OCI-LY7 (cell line): Measurements from ENCODE around the gene PUM1. TPM values are rescaled to one million over a fixed set of nuclear protein-coding genes. Genes with fewer than 3 reads are reported as not detected.

Source experiments
- BruUV-seq: library from RNA; stranded (reverse); fragments of 400-500 nt; replicated peaks from 2 replicates; lab custom pipeline; 2021; lab: Mats Ljungman, UMichigan
- CTCF ChIA-PET: fragments of 300-600 bp; sonication (Branson Sonifier 250); formaldehyde crosslinking; loops from one replicate; lab custom pipeline; 2022; ENCODE audit warnings: antibody characterized with exemption; ENCODE audit not compliant: unreplicated experiment; lab: Charles Lee
- POLR2A ChIA-PET: fragments of 300-600 bp; sonication (Branson Sonifier 250); formaldehyde crosslinking; loops from one replicate; lab custom pipeline; 2022; ENCODE audit warnings: antibody characterized with exemption; lab: Charles Lee
- DNase-seq: peaks from one replicate; pipeline ENCODE4 v3.0.0-alpha.2; 2015; ENCODE audit warnings: low spot score
- H2AFZ ChIP-seq: fragments of 200-600 bp; sonication (generic), shearing (Covaris generic); 2 replicates; pipeline ENCODE4 v1.6.1; 2014; ENCODE audit warnings: mild to moderate bottlenecking, antibody characterized with exemption, low read length, moderate library complexity
- H3K27ac ChIP-seq: fragments of 200-600 bp; sonication (generic); 2 replicates; pipeline ENCODE4 v1.5.1; 2014; ENCODE audit warnings: mixed run types, low read depth, mild to moderate bottlenecking, moderate library complexity, low read length, inconsistent platforms; ENCODE audit not compliant: poor library complexity, severe bottlenecking
- H3K36me3 ChIP-seq: fragments of 200-600 bp; sonication (generic); 2 replicates; pipeline ENCODE4 v1.6.1; 2014; ENCODE audit warnings: mild to moderate bottlenecking, antibody characterized with exemption, low read length, moderate library complexity, mixed read lengths; ENCODE audit not compliant: insufficient read depth
- H3K4me1 ChIP-seq: fragments of 200-600 bp; sonication (generic); 2 replicates; pipeline ENCODE4 v1.5.1; 2014; ENCODE audit warnings: mild to moderate bottlenecking, low read length; ENCODE audit not compliant: insufficient read depth, poor library complexity, severe bottlenecking
- H3K4me2 ChIP-seq: fragments of 200-600 bp; sonication (generic); 2 replicates; pipeline ENCODE4 v1.6.1; 2014; ENCODE audit warnings: mild to moderate bottlenecking, low read length
- H3K4me3 ChIP-seq: fragments of 200-600 bp; sonication (generic); 2 replicates; pipeline ENCODE4 v1.5.1; 2014; ENCODE audit warnings: mild to moderate bottlenecking, low read depth, low read length; ENCODE audit not compliant: poor library complexity, severe bottlenecking
- H3K79me2 ChIP-seq: fragments of 200-600 bp; sonication (generic); 2 replicates; pipeline ENCODE4 v1.6.1; 2016; ENCODE audit warnings: low read depth, mild to moderate bottlenecking, low read length, moderate library complexity, mixed read lengths; ENCODE audit not compliant: insufficient read depth
- H3K9me2 ChIP-seq: fragments of 200-600 bp; sonication (generic); 2 replicates; pipeline ENCODE4 v1.6.1; 2016; ENCODE audit warnings: mild to moderate bottlenecking, low read length, mixed read lengths; ENCODE audit not compliant: insufficient read depth
- H3K9me3 ChIP-seq: fragments of 200-600 bp; sonication (generic); 2 replicates; pipeline ENCODE4 v1.6.1; 2014; ENCODE audit warnings: mild to moderate bottlenecking, mixed run types, low read length, mixed read lengths
- H4K20me1 ChIP-seq: fragments of 200-600 bp; sonication (generic); 2 replicates; pipeline ENCODE4 v1.6.1; 2014; ENCODE audit warnings: mild to moderate bottlenecking, antibody characterized with exemption, low read length, moderate library complexity, mixed read lengths; ENCODE audit not compliant: insufficient read depth
- CTCF ChIP-seq: fragments of 200-600 bp; sonication (generic); conservative IDR thresholded peaks from 2 replicates; pipeline ENCODE4 v1.5.1; 2014; ENCODE audit warnings: mild to moderate bottlenecking, antibody characterized with exemption, low read length, moderate library complexity, mixed read lengths
- EZH2phosphoT487 ChIP-seq: fragments of 200-600 bp; sonication (generic); IDR thresholded peaks from 2 replicates; pipeline ENCODE4 v1.6.1; 2018; ENCODE audit warnings: low read depth, borderline replicate concordance, mild to moderate bottlenecking, mixed run types, antibody characterized with exemption, low read length, moderate library complexity, mixed read lengths
- intact Hi-C: fragments of 100-400 bp; cut with micrococcal nuclease; formaldehyde crosslinking; loops from one replicate; pipeline ENCODE4 v1.10.0; 2022; ENCODE audit not compliant: unreplicated experiment
- total RNA-seq, 2 experiments: library from RNA; depleted of rRNA in 1 of 2; stranded (reverse); fragments of >200 nt in 1 of 2; shearing (Covaris generic) in 1 of 2; gene quantifications; 2 replicates each; pipeline ENCODE4 v1.2.3, GENCODE V29; 2014 to 2022

PUM1 gene
- total RNA-seq, 2 experiments from 2014 or later: 52.0 to 97.5 TPM

GRCh38 chr1:30887485-30888315 lies 177.8 kb downstream of the PUM1 start:
- intact Hi-C loops: no loop called here
- no peak for DNase-seq
- Histone ChIP-seq H2AFZ (no peak overlapping the region), H3K27ac (no peak overlapping the region), H4K20me1 (no peaks in the 10 kb centered on the region), H3K4me1 (no peaks in the 10 kb centered on the region), H3K9me2 (no peaks in the 10 kb centered on the region), H3K4me3 (no peak overlapping the region), H3K9me3 (no peaks in the 10 kb centered on the region), H3K79me2 (no peaks in the 10 kb centered on the region), H3K36me3 (no peaks in the 10 kb centered on the region), H3K4me2 (no peak overlapping the region)
- CTCF ChIA-PET: no interaction called here
- TF ChIP-seq CTCF (no peak), EZH2phosphoT487 (no peak)
- no TSS peak for BruUV-seq
- POLR2A ChIA-PET: no interaction called here

- Histone ChIP-seq H2AFZ (no peak overlapping the region), H3K9me2 (no peaks in the 10 kb centered on the region), H3K9me3 (no peaks in the 10 kb centered on the region), H3K79me2 (no peaks in the 10 kb centered on the region), H4K20me1 (no peaks in the 10 kb centered on the region), H3K4me3 (no peak overlapping the region), H3K4me2 (no peak overlapping the region), H3K36me3 (no peaks in the 10 kb centered on the region), H3K27ac (no peak overlapping the region), H3K4me1 (no peaks in the 10 kb centered on the region)
- no peak for DNase-seq
- ChIA-PET POLR2A (no interaction called here), CTCF (interaction anchor here (1.0 kb wide), 1 partner anchor 18 kb away, joined by 3 read pairs; no protein-coding TSS in a partner anchor)
- BruUV-seq: no TSS peak
- intact Hi-C loops: no loop called here
- TF ChIP-seq CTCF (no peak), EZH2phosphoT487 (no peak)
Observed at GRCh38 chr1:30886710-30887428, 178.6 kb downstream of the PUM1 start.
